Keratinocyte (primary cell): ENCODE measurements around the gene ROMO1.

Experiments
- CTCF ChIP-seq, 3 experiments: IDR thresholded peaks in 1 of 3; conservative IDR thresholded peaks in 1 of 3; optimal IDR thresholded peaks in 1 of 3; 2 replicates in 2 of 3; 3 replicates in 1 of 3; pipeline versions ENCODE3 to v1.5.1; 2011; ENCODE audit warnings: low read length in 3 of 3, mild to moderate bottlenecking in 3 of 3, moderate library complexity in 2 of 3, control low read depth in 1 of 3, inconsistent platforms in 1 of 3; ENCODE audit not compliant: insufficient read depth in 2 of 3; ENCODE audit errors: extremely low read depth in 1 of 3
- EZH2 ChIP-seq: IDR thresholded peaks from one replicate; pipeline ENCODE4 v1.6.1; 2012; ENCODE audit warnings: inconsistent platforms, mild to moderate bottlenecking, low read length, moderate library complexity

DNA sequence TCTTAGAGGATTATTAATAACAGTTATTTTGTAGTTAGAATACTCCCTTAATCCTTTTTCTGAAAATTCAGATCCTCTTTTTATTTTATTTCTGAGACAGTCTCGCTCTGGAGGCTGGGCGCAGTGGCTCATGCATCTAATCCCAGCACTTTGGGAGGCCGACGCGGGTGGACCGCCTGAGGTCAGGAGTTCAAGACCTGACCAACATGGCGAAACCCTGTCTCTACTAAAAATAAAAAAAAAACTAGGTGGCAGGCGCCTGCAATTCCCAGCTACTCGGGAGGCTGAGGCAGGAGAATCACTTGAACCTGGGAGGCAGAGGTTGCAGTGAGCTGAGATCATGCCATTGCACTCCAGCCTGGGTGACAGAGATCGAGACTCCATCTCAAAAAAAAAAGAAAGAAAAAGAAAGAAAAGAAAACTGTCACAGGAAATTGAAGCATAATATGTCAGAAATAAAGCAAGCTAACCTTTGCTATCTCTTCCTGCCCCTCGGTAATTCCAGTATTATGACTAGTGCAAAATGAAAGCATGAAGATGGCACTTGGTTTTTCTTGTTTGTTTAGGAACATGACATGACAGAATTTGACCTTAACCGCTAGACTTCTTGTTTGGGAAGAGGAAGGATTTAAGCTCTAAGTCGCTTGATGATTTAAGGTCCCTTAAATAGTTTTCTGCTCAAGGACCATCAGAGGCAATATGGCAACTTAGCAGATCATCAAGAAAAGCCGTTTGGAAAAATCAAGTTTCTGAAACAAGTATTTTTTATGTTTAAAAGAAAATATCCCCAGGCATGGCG lies 44.7 kb downstream of the ROMO1 start:
- no peak for TF ChIP-seq CTCF (optimal IDR thresholded peaks at IDR 0.05 in 1 of 3, IDR thresholded peaks at IDR 0.05 in 1 of 3, conservative IDR thresholded peaks at IDR 0.05 in 1 of 3; ENCODE audit: extremely low read depth in 1 of 3, insufficient read depth in 2 of 3, low read length in 3 of 3)
- no peak for TF ChIP-seq EZH2
